Neuronal stem cell (in vitro differentiated cells): ENCODE measurements around the gene GABPB2.

Experiments used
- DNase-seq: peaks from one replicate; pipeline ENCODE4 v3.0.0-alpha.2; 2013; ENCODE audit warnings: low spot score
- H2AFZ ChIP-seq: one replicate; pipeline ENCODE4 v1.6.1; 2013; ENCODE audit warnings: mild to moderate bottlenecking, low read length, inconsistent platforms
- H2AK5ac ChIP-seq: 2 replicates; pipeline ENCODE4 v1.6.1; 2013; ENCODE audit warnings: low read depth, mild to moderate bottlenecking, inconsistent platforms, low read length, moderate library complexity, mixed read lengths
- H2BK120ac ChIP-seq: 2 replicates; pipeline ENCODE4 v1.6.1; 2013; ENCODE audit warnings: low read depth, mild to moderate bottlenecking, inconsistent platforms, low read length, moderate library complexity, mixed read lengths
- H2BK12ac ChIP-seq: one replicate; pipeline ENCODE4 v1.6.1; 2013; ENCODE audit warnings: low read length, inconsistent platforms
- H2BK15ac ChIP-seq: 2 replicates; pipeline ENCODE4 v1.6.1; 2013; ENCODE audit warnings: mild to moderate bottlenecking, low read length, inconsistent platforms, mixed read lengths
- H2BK5ac ChIP-seq: one replicate; pipeline ENCODE4 v1.6.1; 2013; ENCODE audit warnings: inconsistent platforms, mild to moderate bottlenecking, low read length, moderate library complexity
- H3K14ac ChIP-seq: one replicate; pipeline ENCODE4 v1.6.1; 2013; ENCODE audit warnings: low read length, inconsistent platforms
- H3K18ac ChIP-seq: 2 replicates; pipeline ENCODE4 v1.6.1; 2013; ENCODE audit warnings: low read length, inconsistent platforms
- H3K23ac ChIP-seq: 2 replicates; pipeline ENCODE4 v1.6.1; 2013; ENCODE audit warnings: low read depth, mild to moderate bottlenecking, mixed read lengths, low read length, inconsistent platforms; ENCODE audit not compliant: poor library complexity
- H3K27ac ChIP-seq: replicated peaks from 3 replicates; pipeline ENCODE4 v1.5.1; 2013; ENCODE audit warnings: low read length, inconsistent platforms
- H3K27me3 ChIP-seq, 3 experiments: 2 replicates each; pipeline ENCODE4 v1.6.1; 2013; ENCODE audit warnings: low read length in 3 of 3, mild to moderate bottlenecking in 2 of 3, inconsistent platforms in 1 of 3, low read depth in 1 of 3, mixed read lengths in 1 of 3, moderate library complexity in 1 of 3; ENCODE audit not compliant: control insufficient read depth in 3 of 3, insufficient read depth in 3 of 3
- H3K36me3 ChIP-seq, 2 donors: replicated peaks in 1 of 2; 2 replicates each; pipeline ENCODE4 v1.6.1; 2013; ENCODE audit warnings: low read length in 2 of 2; ENCODE audit not compliant: control insufficient read depth in 2 of 2, insufficient read depth in 2 of 2
- H3K4ac ChIP-seq: 2 replicates; pipeline ENCODE4 v1.6.1; 2013; ENCODE audit warnings: inconsistent platforms, mild to moderate bottlenecking, low read length, moderate library complexity
- H3K4me1 ChIP-seq, 2 donors: 1 replicate in 1 of 2; 2 replicates in 1 of 2; pipeline ENCODE4 v1.6.1; 2013; ENCODE audit warnings: low read length in 2 of 2, low read depth in 1 of 2; ENCODE audit not compliant: control insufficient read depth in 2 of 2, insufficient read depth in 1 of 2
- H3K4me2 ChIP-seq: one replicate; pipeline ENCODE4 v1.6.1; 2013; ENCODE audit warnings: mild to moderate bottlenecking, low read length, inconsistent platforms; ENCODE audit not compliant: insufficient read depth, poor library complexity, severe bottlenecking
- H3K4me3 ChIP-seq, 2 donors: 2 replicates each; pipeline ENCODE4 v1.5.1; 2013; ENCODE audit warnings: low read length in 2 of 2, mild to moderate bottlenecking in 2 of 2, inconsistent platforms in 1 of 2, moderate library complexity in 1 of 2
- H3K79me1 ChIP-seq: one replicate; pipeline ENCODE4 v1.6.1; 2013; ENCODE audit warnings: low read depth, mild to moderate bottlenecking, inconsistent platforms, low read length, moderate library complexity
- H3K9ac ChIP-seq: one replicate; pipeline ENCODE4 v1.6.1; 2013; ENCODE audit warnings: mild to moderate bottlenecking, low read depth, low read length, inconsistent platforms; ENCODE audit not compliant: poor library complexity
- H3K9me3 ChIP-seq, 2 donors: replicated peaks in 1 of 2; 2 replicates each; pipeline versions ENCODE3 to v1.6.1; 2013; ENCODE audit warnings: low read length in 2 of 2, mild to moderate bottlenecking in 2 of 2, inconsistent platforms in 1 of 2, low read depth in 1 of 2, mixed read lengths in 1 of 2, moderate library complexity in 1 of 2; ENCODE audit not compliant: control insufficient read depth in 2 of 2, insufficient read depth in 1 of 2
- H4K8ac ChIP-seq: one replicate; pipeline ENCODE4 v1.6.1; 2013; ENCODE audit warnings: low read depth, mild to moderate bottlenecking, inconsistent platforms, low read length, moderate library complexity
- H4K91ac ChIP-seq: one replicate; pipeline ENCODE4 v1.6.1; 2013; ENCODE audit warnings: low read length, low read depth, mild to moderate bottlenecking, inconsistent platforms; ENCODE audit not compliant: poor library complexity
- WGBS, 2 donors: extraction: QIAGEN DNeasy Blood & Tissue Kit; methylation state at CpG; one replicate each; pipeline ENCODE4 v1.1.7; 2013; ENCODE audit warnings: missing lambda C conversion rate in 2 of 2, mixed read lengths in 1 of 2; ENCODE audit not compliant: insufficient read length in 2 of 2, insufficient replicate concordance in 1 of 2; ENCODE audit errors: extremely low coverage in 2 of 2; 5-methylcytosine and 5-hydroxymethylcytosine counted together

The GABPB2 gene

GRCh38 chr1:151060007-151060656, 10.4 kb upstream of the GABPB2 start, which contains the start of gene MLLT11:
Gene MLLT11 (plus strand): TSS chr1:151060397. CDS start chr1:151067225, 6,828 bp downstream.
- no CpG with 5 or more reads among the region's 15 CpGs for WGBS, 2 donors
- Histone ChIP-seq H3K9me3 (peaks cover 0 to 6% of the 10 kb centered on the region in 2 donors), H2AFZ (peak within 1 kb of the TSS; percentile 97), H3K18ac (peak within 1 kb of the TSS; percentile 99), H3K79me1 (peaks cover 13% of the 10 kb centered on the region), H3K9ac (peak within 1 kb of the TSS; percentile 99), H2BK5ac (peak within 1 kb of the TSS; percentile 79), H2BK120ac (peak within 1 kb of the TSS; percentile 61), H3K4me1 (peaks cover 5 to 15% of the 10 kb centered on the region in 2 donors), H2AK5ac (peak within 1 kb of the TSS; percentile 18), H2BK12ac (no peak within 1 kb of the TSS), H3K23ac (peak within 1 kb of the TSS; percentile 99), H3K14ac (peak within 1 kb of the TSS; percentile 98), H3K4ac (peak within 1 kb of the TSS; percentile 44), H3K4me2 (peak within 1 kb of the TSS; percentile 87), H3K4me3 (peak within 1 kb of the TSS; percentile 93 to 99), H4K91ac (peak within 1 kb of the TSS; percentile 27), H3K36me3 (peaks cover 19 to 42% of the 10 kb centered on the region in 2 donors), H3K27ac (peak within 1 kb of the TSS; percentile 88), H3K27me3 (no peaks in the 10 kb centered on the region), H2BK15ac (peak within 1 kb of the TSS; percentile 75), H4K8ac (no peak within 1 kb of the TSS)
- peak; percentile 85 for DNase-seq

DNA sequence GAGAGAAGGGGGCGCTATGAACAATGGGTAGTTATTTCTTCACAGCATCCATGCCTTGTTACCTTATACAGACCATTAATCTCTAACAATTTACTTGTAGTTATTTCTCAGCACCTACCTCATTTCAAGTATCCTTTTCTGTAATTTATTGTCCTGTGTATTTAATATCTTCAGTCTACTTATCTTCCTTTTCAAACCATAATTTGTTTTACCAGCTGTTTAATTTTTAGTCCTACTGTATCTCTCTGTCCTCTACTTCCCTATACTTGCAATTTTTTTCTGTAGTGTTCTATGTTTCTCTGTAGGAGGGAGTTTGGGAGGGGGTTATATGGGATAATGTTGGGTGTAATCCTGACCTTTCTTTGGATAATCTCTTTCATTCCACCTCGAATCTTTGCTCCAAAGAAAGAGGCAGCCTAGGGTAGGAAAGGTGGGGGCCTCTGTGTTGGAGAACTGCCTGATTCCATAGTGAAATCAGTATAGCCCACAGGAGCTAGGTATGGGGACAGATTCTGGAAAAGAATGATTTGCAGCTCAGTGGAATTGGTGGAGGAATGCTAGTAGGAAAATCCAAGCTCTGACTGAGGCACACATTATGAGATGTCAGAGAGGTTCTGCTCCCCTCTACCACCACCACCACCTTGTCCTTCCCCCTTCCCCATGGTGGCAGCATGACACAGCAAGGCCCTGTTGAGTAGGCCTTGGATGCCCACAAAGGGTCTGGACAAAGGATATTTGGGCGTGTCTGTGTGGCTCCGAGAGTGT, 9.7 kb upstream of the GABPB2 start:
- peak overlapping the region; percentile 88 for H3K27ac ChIP-seq
- H3K79me1 ChIP-seq, result peaks cover 13% of the 10 kb centered on the region
- no peak overlapping the region for H2BK15ac ChIP-seq
- no peak overlapping the region for H2BK5ac ChIP-seq
- H3K36me3 ChIP-seq, result peaks cover 15 to 42% of the 10 kb centered on the region in 2 donors
- H2AFZ ChIP-seq, result peak overlapping the region; percentile 97
- peak overlapping the region; percentile 65 for H3K4me2 ChIP-seq
- peaks cover 5 to 15% of the 10 kb centered on the region in 2 donors for H3K4me1 ChIP-seq
- peak overlapping the region; percentile 83 to 93 for H3K4me3 ChIP-seq
- peaks cover 0 to 6% of the 10 kb centered on the region in 2 donors for H3K9me3 ChIP-seq
- peak overlapping the region; percentile 70 for H3K9ac ChIP-seq
- no peaks in the 10 kb centered on the region for H3K27me3 ChIP-seq
- no peak overlapping the region for H2AK5ac ChIP-seq
- no peak overlapping the region for H4K8ac ChIP-seq
- DNase-seq, result no peak
- no peak overlapping the region for H4K91ac ChIP-seq
- H2BK120ac ChIP-seq, result no peak overlapping the region
- no peak overlapping the region for H2BK12ac ChIP-seq
- peak overlapping the region; percentile 46 for H3K18ac ChIP-seq
- H3K14ac ChIP-seq, result no peak overlapping the region
- H3K4ac ChIP-seq, result no peak overlapping the region
- WGBS, 2 donors, result no CpG with 5 or more reads among the region's 4 CpGs
- H3K23ac ChIP-seq, result no peak overlapping the region

DNA sequence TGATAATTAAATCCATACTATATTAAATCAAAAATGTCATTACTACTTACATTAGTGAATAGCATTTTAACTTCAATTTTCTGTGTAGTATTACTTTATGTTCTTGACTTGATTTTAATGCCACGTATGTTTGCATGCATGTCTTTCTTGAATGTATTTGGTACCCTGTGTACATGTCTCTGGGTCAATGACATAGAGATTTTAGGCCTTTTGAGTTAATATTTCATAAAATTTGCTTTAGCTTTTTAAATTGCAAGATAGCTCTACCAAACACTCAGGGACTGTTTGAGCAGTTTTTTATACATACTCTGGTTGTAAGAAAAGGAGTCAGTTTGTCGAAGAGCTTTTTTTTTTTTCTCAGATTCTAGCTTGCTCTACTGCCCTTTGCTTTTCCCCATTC, 8.9 kb upstream of the GABPB2 start:
- WGBS, 2 donors, result no CpG with 5 or more reads among the region's 2 CpGs
- H3K27ac ChIP-seq, result no peak overlapping the region

More for the DNA sequence above, 8.9 kb upstream of the GABPB2 start:
- Histone ChIP-seq H3K23ac (no peak overlapping the region), H2BK5ac (no peak overlapping the region), H3K4ac (no peak overlapping the region), H3K18ac (no peak overlapping the region), H3K79me1 (peaks cover 10% of the 10 kb centered on the region), H3K9me3 (peaks cover 0 to 10% of the 10 kb centered on the region in 2 donors), H3K14ac (no peak overlapping the region), H3K4me1 (peaks cover 5 to 13% of the 10 kb centered on the region in 2 donors), H3K36me3 (peaks cover 13 to 41% of the 10 kb centered on the region in 2 donors), H3K27me3 (no peaks in the 10 kb centered on the region), H4K8ac (no peak overlapping the region), H3K9ac (no peak overlapping the region), H2AFZ (no peak overlapping the region), H2BK120ac (no peak overlapping the region), H2BK15ac (no peak overlapping the region), H2BK12ac (no peak overlapping the region), H2AK5ac (no peak overlapping the region), H3K4me3 (peak overlapping the region in 1 of 2 donors; percentile 93), H4K91ac (no peak overlapping the region), H3K4me2 (no peak overlapping the region)
- DNase-seq, result no peak
